ENCODE measurements around the gene PANK4. TPM values are rescaled to one million over a fixed set of nuclear protein-coding genes. Genes with fewer than 3 reads are reported as not detected.
"Not testable (repeated sequence)": the region's sequence is repeated elsewhere in the genome, so short reads cannot be mapped to it uniquely, and the experiment has no call there.

The PANK4 gene
- total RNA-seq, 1 experiment from 2014 or later, result 24.4 TPM

DNA sequence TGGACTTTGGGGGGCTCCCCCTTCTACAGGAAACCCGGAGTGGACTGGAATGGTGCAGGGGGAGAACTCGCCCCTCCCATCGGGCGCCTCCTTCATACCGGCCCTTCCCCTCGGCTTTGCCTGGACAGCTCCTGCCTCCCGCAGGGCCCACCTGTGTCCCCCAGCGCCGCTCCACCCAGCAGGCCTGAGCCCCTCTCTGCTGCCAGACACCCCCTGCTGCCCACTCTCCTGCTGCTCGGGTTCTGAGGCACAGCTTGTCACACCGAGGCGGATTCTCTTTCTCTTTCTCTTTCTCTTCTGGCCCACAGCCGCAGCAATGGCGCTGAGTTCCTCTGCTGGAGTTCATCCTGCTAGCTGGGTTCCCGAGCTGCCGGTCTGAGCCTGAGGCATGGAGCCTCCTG lies 29.9 kb upstream of the PANK4 start, which contains the start of gene TNFRSF14:
TNFRSF14 (plus strand) TSS at position 95 of the 401 bp plus-strand sequence; CDS start at position 389, 294 bp downstream.
- TF ChIP-seq, protein P1, sequence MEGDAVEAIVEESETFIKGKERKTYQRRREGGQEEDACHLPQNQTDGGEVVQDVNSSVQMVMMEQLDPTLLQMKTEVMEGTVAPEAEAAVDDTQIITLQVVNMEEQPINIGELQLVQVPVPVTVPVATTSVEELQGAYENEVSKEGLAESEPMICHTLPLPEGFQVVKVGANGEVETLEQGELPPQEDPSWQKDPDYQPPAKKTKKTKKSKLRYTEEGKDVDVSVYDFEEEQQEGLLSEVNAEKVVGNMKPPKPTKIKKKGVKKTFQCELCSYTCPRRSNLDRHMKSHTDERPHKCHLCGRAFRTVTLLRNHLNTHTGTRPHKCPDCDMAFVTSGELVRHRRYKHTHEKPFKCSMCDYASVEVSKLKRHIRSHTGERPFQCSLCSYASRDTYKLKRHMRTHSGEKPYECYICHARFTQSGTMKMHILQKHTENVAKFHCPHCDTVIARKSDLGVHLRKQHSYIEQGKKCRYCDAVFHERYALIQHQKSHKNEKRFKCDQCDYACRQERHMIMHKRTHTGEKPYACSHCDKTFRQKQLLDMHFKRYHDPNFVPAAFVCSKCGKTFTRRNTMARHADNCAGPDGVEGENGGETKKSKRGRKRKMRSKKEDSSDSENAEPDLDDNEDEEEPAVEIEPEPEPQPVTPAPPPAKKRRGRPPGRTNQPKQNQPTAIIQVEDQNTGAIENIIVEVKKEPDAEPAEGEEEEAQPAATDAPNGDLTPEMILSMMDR (IDR thresholded peaks at IDR 0.05; ENCODE audit: unreplicated experiment), result no peak
- H3K4me1 Mint-ChIP-seq (ENCODE audit: low read depth, unreplicated experiment), result peaks cover 8% of the 10 kb centered on the region
- intact Hi-C loops (cut with micrococcal nuclease; ENCODE audit: unreplicated experiment), result no loop called here
- peaks cover 28% of the 10 kb centered on the region for H3K36me3 Mint-ChIP-seq (ENCODE audit: insufficient read depth, unreplicated experiment)
- BruUV-seq (replicated peaks), result no TSS peak
- peak; percentile 29 for DNase-seq
- H3K27ac Mint-ChIP-seq (ENCODE audit: unreplicated experiment), result peak within 1 kb of the TSS; percentile 95
- H3K27me3 Mint-ChIP-seq (ENCODE audit: unreplicated experiment), result no peaks in the 10 kb centered on the region
- H3K9me3 Mint-ChIP-seq (ENCODE audit: low read depth, unreplicated experiment), result no peaks in the 10 kb centered on the region
- CTCF ChIA-PET, result interaction anchor here (0.8 to 1.2 kb wide), 3 partner anchors 9 to 27 kb away, joined by 3 to 5 read pairs (median 3); no protein-coding TSS in a partner anchor
- H3K4me3 Mint-ChIP-seq (ENCODE audit: low read depth, unreplicated experiment), result peak within 1 kb of the TSS; percentile 90

DNA sequence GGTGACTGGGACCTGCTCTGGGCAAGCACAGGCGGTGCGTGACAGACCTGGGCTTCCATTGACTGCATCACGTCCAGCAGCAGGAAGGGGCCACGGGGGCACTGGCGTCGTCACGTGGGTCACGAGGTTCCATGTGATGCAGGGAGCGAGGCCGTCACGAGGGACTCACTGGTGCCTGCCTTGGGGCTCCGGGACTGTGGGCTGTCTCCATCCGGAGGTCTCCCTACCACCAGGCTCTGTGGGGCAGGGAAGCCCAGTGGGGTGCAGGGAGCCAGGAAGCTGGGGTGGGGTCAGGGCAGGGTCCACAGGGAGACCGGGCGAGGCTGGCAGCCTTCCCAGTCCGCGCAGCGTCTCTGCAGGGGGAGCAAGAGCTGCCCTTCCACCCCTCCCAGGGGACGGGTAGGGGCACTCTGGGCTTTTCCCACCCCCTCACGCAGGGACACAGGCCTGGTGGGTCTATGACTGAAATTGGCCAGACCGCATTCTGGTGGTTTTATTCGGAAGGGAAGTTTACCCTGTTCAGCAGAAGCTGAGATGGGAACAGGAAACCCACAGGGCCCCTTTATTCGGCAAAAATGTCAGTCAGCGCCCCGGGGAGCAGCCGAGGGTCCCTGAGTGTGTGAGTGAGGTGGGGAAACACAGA lies 29.4 kb upstream of the PANK4 start:
- H3K27ac Mint-ChIP-seq (ENCODE audit: unreplicated experiment), result peak overlapping the region; percentile 95

DNA sequence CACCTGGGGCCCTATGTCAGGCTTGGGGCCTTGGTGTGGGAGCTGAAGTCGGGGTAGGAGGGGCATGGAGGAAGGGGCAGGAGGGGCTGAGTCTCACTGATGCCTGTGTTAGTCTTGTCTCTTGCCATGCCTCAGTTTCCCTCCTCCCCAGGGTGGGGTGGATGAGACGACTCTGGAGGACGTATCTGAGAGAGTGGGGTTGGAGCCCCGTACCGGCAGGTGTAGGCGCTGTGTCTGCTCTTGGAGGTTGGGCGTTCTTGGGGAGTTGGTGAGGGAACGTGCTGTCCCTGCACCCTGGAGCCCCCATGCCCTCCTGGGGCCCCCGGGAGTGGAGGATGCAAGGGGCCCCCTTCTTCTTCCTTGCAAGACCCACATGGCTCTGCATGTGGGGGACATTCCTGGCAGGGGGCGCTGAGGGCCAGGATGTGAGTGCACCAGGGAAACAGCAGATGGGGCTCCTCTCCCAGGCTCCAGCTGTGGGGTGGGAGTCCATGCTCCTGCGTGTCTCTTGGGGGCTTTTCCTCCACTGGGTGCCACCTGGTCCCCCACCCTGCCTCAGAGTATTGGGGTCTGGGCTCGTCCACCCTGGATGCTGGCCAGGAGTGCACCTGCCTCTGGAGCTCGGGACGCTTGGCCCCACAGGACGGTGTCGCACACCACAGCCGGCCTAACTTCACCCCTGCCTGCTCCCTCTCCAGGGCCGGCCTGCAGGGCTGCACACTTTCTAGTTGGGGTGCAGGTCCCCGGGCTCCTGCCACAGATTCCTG lies 28.4 kb upstream of the PANK4 start:
- peaks cover 8% of the 10 kb centered on the region for H3K4me1 Mint-ChIP-seq (ENCODE audit: low read depth, unreplicated experiment)
- H3K9me3 Mint-ChIP-seq (ENCODE audit: low read depth, unreplicated experiment), result no peaks in the 10 kb centered on the region
- TF ChIP-seq, protein P1 (IDR thresholded peaks at IDR 0.05; ENCODE audit: unreplicated experiment), result peak; percentile 34
- H3K27ac Mint-ChIP-seq (ENCODE audit: unreplicated experiment), result no peak overlapping the region
- CTCF ChIA-PET, result no interaction called here
- H3K27me3 Mint-ChIP-seq (ENCODE audit: unreplicated experiment), result no peaks in the 10 kb centered on the region
- DNase-seq, result peak; percentile 38
- intact Hi-C loops (cut with micrococcal nuclease; ENCODE audit: unreplicated experiment), result no loop called here
- H3K36me3 Mint-ChIP-seq (ENCODE audit: insufficient read depth, unreplicated experiment), result peaks cover 25% of the 10 kb centered on the region
- H3K4me3 Mint-ChIP-seq (ENCODE audit: low read depth, unreplicated experiment), result no peak overlapping the region
- BruUV-seq (replicated peaks), result no TSS peak

More for the DNA sequence above, 29.4 kb upstream of the PANK4 start:
- H3K9me3 Mint-ChIP-seq (ENCODE audit: low read depth, unreplicated experiment), result no peaks in the 10 kb centered on the region
- peaks cover 25% of the 10 kb centered on the region for H3K36me3 Mint-ChIP-seq (ENCODE audit: insufficient read depth, unreplicated experiment)
- CTCF ChIA-PET, result interaction anchor here (0.8 to 1.2 kb wide), 3 partner anchors 9 to 28 kb away, joined by 3 to 5 read pairs (median 3); no protein-coding TSS in a partner anchor
- no peaks in the 10 kb centered on the region for H3K27me3 Mint-ChIP-seq (ENCODE audit: unreplicated experiment)
- TF ChIP-seq, protein P1 (IDR thresholded peaks at IDR 0.05; ENCODE audit: unreplicated experiment), result no peak
- intact Hi-C loops (cut with micrococcal nuclease; ENCODE audit: unreplicated experiment), result no loop called here
- peak; percentile 28 for DNase-seq
- H3K4me1 Mint-ChIP-seq (ENCODE audit: low read depth, unreplicated experiment), result peaks cover 8% of the 10 kb centered on the region
- TSS peak; percentile 69 for BruUV-seq (replicated peaks)
- H3K4me3 Mint-ChIP-seq (ENCODE audit: low read depth, unreplicated experiment), result peak overlapping the region; percentile 90

DNA sequence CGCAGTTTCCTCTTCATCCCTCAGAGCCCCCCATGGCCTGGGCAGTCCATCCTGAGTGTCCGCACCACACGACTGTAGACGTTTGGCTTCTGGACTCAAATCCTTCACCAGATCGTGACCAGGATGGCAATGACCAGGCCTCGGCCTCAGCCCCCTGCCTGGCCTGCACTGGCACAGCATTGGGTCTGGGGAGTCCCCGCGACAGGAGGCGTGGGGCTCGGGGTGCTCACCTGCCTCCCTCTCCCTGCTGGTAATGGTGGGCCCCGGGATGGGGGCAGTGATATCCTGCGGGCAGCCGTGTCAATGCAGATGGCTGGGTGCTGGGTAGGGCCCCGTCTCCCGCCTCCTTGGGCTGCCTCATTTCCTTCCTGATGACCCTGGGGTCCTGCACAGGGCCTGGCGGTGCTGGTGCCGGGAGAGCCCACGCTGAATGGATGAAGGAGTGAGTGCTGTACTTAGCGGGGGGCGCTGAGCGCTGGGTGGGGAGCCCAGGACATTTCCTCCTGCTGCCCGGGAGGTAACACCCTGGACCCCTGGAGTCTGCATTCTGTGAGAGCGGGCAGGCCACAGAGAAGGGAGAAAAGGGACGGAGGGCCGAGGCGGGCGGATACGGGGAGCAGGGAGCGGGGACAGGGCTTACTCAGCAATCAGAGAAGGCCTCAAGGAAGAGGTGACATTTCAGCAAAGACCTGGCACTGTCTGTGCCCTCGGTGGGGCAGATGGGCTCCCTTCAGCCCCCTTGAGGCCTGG lies 27.6 kb upstream of the PANK4 start:
- H3K27ac Mint-ChIP-seq (ENCODE audit: unreplicated experiment), result no peak overlapping the region
- no peak overlapping the region for H3K4me3 Mint-ChIP-seq (ENCODE audit: low read depth, unreplicated experiment)
- H3K9me3 Mint-ChIP-seq (ENCODE audit: low read depth, unreplicated experiment), result no peaks in the 10 kb centered on the region
- TF ChIP-seq, protein P1 (IDR thresholded peaks at IDR 0.05; ENCODE audit: unreplicated experiment), result no peak
- CTCF ChIA-PET, result no interaction called here
- no TSS peak for BruUV-seq (replicated peaks)
- H3K36me3 Mint-ChIP-seq (ENCODE audit: insufficient read depth, unreplicated experiment), result peaks cover 25% of the 10 kb centered on the region
- intact Hi-C loops (cut with micrococcal nuclease; ENCODE audit: unreplicated experiment), result no loop called here
- peaks cover 8% of the 10 kb centered on the region for H3K4me1 Mint-ChIP-seq (ENCODE audit: low read depth, unreplicated experiment)
- DNase-seq, result no peak
- H3K27me3 Mint-ChIP-seq (ENCODE audit: unreplicated experiment), result no peaks in the 10 kb centered on the region

DNA sequence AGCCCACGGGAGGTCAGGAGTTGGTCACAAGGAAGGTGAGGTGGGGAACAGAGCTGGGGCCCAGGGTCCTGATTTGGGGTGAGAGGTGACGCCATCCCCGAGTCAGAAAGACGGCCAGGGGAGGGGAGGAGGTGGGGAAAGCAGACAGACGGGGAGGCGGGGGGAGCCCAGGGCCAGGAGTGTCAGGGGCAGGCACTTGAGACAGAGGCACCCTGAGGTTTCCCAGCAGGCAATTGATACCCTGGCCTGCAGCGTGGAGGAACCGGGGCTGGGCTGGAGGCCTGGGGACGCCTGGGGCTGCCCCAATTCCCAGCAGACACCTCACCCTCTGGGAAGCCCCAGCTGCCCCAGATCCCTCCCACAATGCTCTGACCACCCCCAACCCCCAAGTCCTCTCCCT lies 26.7 kb upstream of the PANK4 start:
- intact Hi-C loops (cut with micrococcal nuclease; ENCODE audit: unreplicated experiment); H3K27me3 Mint-ChIP-seq (ENCODE audit: unreplicated experiment); CTCF ChIA-PET; H3K27ac Mint-ChIP-seq (ENCODE audit: unreplicated experiment); H3K9me3 Mint-ChIP-seq (ENCODE audit: low read depth, unreplicated experiment); H3K4me1 Mint-ChIP-seq (ENCODE audit: low read depth, unreplicated experiment); BruUV-seq (replicated peaks); H3K4me3 Mint-ChIP-seq (ENCODE audit: low read depth, unreplicated experiment); DNase-seq: not testable (repeated sequence)
- peaks cover 25% of the 10 kb centered on the region for H3K36me3 Mint-ChIP-seq (ENCODE audit: insufficient read depth, unreplicated experiment)
